Lower lobe of right lung (tissue), 2 donors: Measurements from ENCODE around the gene CTNNA2. TPM values are rescaled to one million over a fixed set of nuclear protein-coding genes. Genes with fewer than 3 reads are reported as not detected.

ENCODE experiments used
- ATAC-seq, 2 donors: fragments of 200-7000 bp; cut with Tn5 transposase; one replicate each; pipeline ENCODE4 v1.9.1; 2020 to 2022; ENCODE audit warnings: mild to moderate bottlenecking in 2 of 2, moderate library complexity in 2 of 2
- DNase-seq: peaks from one replicate; pipeline ENCODE4 v3.0.0-alpha.2; 2020
- H3K27ac ChIP-seq: fragments of 200-600 bp; one replicate; pipeline ENCODE4 v1.8.0; 2022
- H3K27me3 ChIP-seq: fragments of 200-600 bp; one replicate; pipeline ENCODE4 v1.8.0; 2022; ENCODE audit warnings: low read depth
- H3K36me3 ChIP-seq: fragments of 200-600 bp; one replicate; pipeline ENCODE4 v1.8.0; 2022; ENCODE audit warnings: mild to moderate bottlenecking
- H3K4me1 ChIP-seq: fragments of 200-600 bp; one replicate; pipeline ENCODE4 v1.8.0; 2022
- H3K4me3 ChIP-seq: fragments of 200-600 bp; one replicate; pipeline ENCODE4 v1.8.0; 2022; ENCODE audit warnings: mild to moderate bottlenecking
- H3K9me3 ChIP-seq: fragments of 200-600 bp; one replicate; pipeline ENCODE4 v1.8.0; 2022
- intact Hi-C: fragments of 100-400 bp; cut with DNase I; formaldehyde crosslinking; loops from one replicate; pipeline ENCODE4 v1.11.0; 2022
- total RNA-seq: library from RNA; stranded (reverse); fragmentation: NEBNext Ultra II Directional; extraction: Animal tissue kit (Norgen Biotek cat#: 25700); gene quantifications from one replicate; pipeline ENCODE4 v1.2.1, GENCODE V29; 2021
- TF ChIP-seq, protein P1 (sequence below): fragments of 200-600 bp; IDR thresholded peaks from one replicate; pipeline ENCODE4 v1.8.0; 2022; ENCODE audit warnings: antibody characterized with exemption, mild to moderate bottlenecking
- donor health status: DM: no; HTN: yes; CAD: no; lungs with severe emphysema.

The CTNNA2 gene
- total RNA-seq, 1 donor from 2014 or later, result not detected

DNA sequence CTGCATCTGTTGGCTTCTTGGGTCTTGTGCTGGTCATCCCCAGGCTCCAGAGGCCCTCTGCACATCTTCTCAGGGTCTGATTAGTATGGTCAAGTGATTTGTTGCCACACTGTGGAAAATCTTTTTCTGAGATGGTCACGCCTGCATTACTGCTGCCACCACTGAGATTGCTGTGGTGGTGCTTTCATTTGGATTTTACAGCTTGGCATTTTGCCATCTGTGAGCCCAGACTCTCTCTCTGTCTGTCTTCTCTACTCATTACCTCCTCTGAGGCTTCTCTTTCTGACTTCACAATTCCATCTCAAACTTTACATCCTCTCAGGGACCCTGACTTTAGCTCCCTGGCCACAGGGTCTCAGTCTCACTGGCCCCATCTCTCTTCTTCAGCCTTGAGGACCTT lies 637.1 kb downstream of the CTNNA2 start:
- Histone ChIP-seq H3K4me1 (no peaks in the 10 kb centered on the region), H3K9me3 (no peaks in the 10 kb centered on the region), H3K36me3 (no peaks in the 10 kb centered on the region), H3K27ac (no peak overlapping the region), H3K4me3 (no peak overlapping the region), H3K27me3 (no peaks in the 10 kb centered on the region)
- intact Hi-C loops, result no loop called here
- ATAC-seq (no peak), DNase-seq (no peak)
- TF ChIP-seq, protein P1, sequence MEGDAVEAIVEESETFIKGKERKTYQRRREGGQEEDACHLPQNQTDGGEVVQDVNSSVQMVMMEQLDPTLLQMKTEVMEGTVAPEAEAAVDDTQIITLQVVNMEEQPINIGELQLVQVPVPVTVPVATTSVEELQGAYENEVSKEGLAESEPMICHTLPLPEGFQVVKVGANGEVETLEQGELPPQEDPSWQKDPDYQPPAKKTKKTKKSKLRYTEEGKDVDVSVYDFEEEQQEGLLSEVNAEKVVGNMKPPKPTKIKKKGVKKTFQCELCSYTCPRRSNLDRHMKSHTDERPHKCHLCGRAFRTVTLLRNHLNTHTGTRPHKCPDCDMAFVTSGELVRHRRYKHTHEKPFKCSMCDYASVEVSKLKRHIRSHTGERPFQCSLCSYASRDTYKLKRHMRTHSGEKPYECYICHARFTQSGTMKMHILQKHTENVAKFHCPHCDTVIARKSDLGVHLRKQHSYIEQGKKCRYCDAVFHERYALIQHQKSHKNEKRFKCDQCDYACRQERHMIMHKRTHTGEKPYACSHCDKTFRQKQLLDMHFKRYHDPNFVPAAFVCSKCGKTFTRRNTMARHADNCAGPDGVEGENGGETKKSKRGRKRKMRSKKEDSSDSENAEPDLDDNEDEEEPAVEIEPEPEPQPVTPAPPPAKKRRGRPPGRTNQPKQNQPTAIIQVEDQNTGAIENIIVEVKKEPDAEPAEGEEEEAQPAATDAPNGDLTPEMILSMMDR, result no peak

DNA sequence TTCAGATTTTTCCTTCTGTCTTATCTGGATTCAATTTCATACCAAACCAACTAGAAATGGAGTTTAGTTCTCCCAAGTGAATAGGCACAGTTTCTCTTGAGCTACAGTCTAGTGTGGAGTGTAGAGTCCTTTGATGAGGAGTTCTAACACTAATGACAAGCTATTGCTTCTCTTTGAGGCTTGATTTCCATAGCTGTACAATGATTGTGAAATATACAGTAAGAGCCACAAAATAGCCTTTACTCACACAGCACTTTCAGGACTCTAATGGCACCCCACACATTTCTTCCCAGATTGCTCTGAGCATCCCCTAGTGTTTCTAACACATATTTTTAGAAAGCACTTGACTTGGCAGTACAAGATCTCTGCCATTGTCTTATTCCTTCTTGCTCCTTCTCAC lies 638.4 kb downstream of the CTNNA2 start:
- Histone ChIP-seq H3K9me3 (no peaks in the 10 kb centered on the region), H3K27me3 (no peaks in the 10 kb centered on the region), H3K4me3 (no peak overlapping the region), H3K4me1 (no peaks in the 10 kb centered on the region), H3K27ac (no peak overlapping the region), H3K36me3 (no peaks in the 10 kb centered on the region)
- no peak for DNase-seq
- TF ChIP-seq, protein P1, result no peak
- intact Hi-C loops, result no loop called here
- ATAC-seq, result no peak

DNA sequence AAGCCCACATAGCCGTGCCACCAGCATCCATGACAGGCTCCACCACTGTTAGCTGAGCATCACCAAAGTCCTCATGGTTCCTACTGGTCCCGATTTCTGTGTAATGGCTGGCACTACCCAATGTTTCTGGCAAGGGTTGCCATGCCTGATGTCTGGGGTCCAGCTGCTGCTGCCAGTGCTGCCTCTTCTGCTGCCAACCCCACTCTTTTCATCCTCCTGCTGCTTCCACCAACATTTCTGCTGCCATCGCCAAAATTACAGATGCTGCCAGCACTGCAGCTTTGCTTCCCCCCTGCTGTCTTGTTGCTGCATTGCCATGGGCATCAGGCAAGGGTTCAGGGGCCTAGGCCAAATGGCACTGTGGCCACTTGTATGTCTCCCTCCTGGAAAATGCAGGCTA lies 638.8 kb downstream of the CTNNA2 start:
- no peaks in the 10 kb centered on the region for H3K36me3 ChIP-seq
- intact Hi-C loops, result no loop called here
- H3K9me3 ChIP-seq, result no peaks in the 10 kb centered on the region
- DNase-seq (no peak), ATAC-seq (no peak)
- no peaks in the 10 kb centered on the region for H3K4me1 ChIP-seq
- no peaks in the 10 kb centered on the region for H3K27me3 ChIP-seq
- TF ChIP-seq, protein P1, result no peak
- H3K4me3 ChIP-seq, result no peak overlapping the region
- H3K27ac ChIP-seq, result no peak overlapping the region

DNA sequence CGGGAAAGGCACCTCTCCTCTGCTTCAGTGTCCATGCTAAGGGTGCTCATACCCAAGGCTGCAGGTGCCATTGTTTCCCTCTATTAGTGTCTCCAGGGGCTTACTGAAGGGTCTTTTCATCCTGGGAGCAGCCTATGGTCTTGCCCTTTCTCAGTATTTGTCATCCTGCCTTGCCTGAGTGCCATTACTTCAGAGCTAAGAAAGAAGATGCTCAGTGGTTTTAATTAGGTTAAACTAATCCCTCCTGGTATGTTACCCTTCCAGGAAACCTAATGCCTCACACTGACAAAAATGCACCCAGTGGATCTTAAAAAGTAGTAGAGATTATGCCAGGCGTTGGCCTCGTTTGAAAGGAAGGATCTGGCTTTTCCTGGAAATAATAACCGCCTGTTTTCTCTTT lies 640.3 kb downstream of the CTNNA2 start:
- Histone ChIP-seq H3K4me1 (no peaks in the 10 kb centered on the region), H3K9me3 (no peaks in the 10 kb centered on the region), H3K4me3 (no peak overlapping the region), H3K27me3 (no peaks in the 10 kb centered on the region), H3K27ac (no peak overlapping the region), H3K36me3 (no peaks in the 10 kb centered on the region)
- TF ChIP-seq, protein P1, result no peak
- DNase-seq (no peak), ATAC-seq (no peak)
- intact Hi-C loops, result no loop called here

DNA sequence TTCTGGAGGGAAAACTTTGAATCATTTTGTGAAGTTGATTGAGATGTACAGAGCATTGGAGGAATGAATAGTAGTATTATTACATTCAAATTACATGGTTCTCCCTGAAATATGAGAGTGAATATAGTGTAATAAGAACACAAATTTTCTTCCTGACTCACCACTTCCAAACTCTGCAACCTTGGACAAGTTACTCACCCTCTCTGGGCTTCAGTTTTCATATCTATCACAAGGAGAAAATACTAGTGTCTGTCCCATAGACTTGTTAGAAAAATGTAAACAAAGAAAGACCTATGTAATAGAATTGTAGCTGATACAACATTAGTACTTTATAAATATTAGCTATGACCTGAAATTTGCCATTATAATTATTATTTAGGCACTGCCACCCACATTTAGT lies 640.9 kb downstream of the CTNNA2 start:
- Histone ChIP-seq H3K36me3 (no peaks in the 10 kb centered on the region), H3K4me1 (no peaks in the 10 kb centered on the region), H3K4me3 (no peak overlapping the region), H3K9me3 (no peaks in the 10 kb centered on the region), H3K27ac (no peak overlapping the region), H3K27me3 (no peaks in the 10 kb centered on the region)
- intact Hi-C loops, result no loop called here
- ATAC-seq, result no peak
- no peak for DNase-seq
- TF ChIP-seq, protein P1, result no peak
